ENCODE results near the gene TBC1D9B. TPM values are rescaled to one million over a fixed set of nuclear protein-coding genes. Genes with fewer than 3 reads are reported as not detected.

Gene TBC1D9B
- total RNA-seq, 1 donor from 2014 or later = 125 TPM

- Histone ChIP-seq H3K27me3 (no peaks in the 10 kb centered on the region), H3K27ac (no peak overlapping the region), H3K9me3 (peaks cover 7% of the 10 kb centered on the region), H3K4me3 (no peak overlapping the region), H3K36me3 (peaks cover 0 to 61% of the 10 kb centered on the region in 2 donors), H3K4me1 (peaks cover 8% of the 10 kb centered on the region)
- TF ChIP-seq POLR2AphosphoS5 (IDR thresholded peaks at IDR 0.05; ENCODE audit: insufficient read depth in 1 of 2, low read depth in 1 of 2) = no peak
- intact Hi-C loops (cut with DNase I) = no loop called here
- no peak for DNase-seq (ENCODE audit: extremely low spot score in 2 of 2)
These were observed 27.5 kb downstream of the TBC1D9B start for GRCh38 chr5:179880066-179880650.

DNA sequence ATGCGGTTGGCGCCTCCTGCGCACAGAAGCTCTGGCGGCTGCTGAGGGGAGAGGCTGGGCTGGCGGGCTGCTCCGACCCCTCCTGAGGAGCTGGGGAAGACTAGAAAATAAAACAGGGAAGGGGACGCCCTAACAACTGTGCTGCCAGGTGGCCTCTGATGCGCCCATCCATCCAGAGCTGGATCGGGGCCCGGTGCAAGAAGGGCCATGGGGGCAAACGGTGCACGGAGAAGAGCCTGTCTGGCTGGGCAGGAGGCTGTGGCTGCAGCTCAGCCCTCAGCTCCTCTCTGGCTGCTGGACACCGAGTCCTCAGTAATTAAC lies 28.0 kb downstream of the TBC1D9B start:
- TF ChIP-seq POLR2A (IDR thresholded peaks at IDR 0.05) (no peak), POLR2AphosphoS5 (IDR thresholded peaks at IDR 0.05; ENCODE audit: insufficient read depth in 1 of 2, low read depth in 1 of 2) (no peak)
- TF ChIP-seq, protein P1, sequence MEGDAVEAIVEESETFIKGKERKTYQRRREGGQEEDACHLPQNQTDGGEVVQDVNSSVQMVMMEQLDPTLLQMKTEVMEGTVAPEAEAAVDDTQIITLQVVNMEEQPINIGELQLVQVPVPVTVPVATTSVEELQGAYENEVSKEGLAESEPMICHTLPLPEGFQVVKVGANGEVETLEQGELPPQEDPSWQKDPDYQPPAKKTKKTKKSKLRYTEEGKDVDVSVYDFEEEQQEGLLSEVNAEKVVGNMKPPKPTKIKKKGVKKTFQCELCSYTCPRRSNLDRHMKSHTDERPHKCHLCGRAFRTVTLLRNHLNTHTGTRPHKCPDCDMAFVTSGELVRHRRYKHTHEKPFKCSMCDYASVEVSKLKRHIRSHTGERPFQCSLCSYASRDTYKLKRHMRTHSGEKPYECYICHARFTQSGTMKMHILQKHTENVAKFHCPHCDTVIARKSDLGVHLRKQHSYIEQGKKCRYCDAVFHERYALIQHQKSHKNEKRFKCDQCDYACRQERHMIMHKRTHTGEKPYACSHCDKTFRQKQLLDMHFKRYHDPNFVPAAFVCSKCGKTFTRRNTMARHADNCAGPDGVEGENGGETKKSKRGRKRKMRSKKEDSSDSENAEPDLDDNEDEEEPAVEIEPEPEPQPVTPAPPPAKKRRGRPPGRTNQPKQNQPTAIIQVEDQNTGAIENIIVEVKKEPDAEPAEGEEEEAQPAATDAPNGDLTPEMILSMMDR (IDR thresholded peaks at IDR 0.05) = no peak
- Histone ChIP-seq H3K9me3 (peaks cover 7% of the 10 kb centered on the region), H3K36me3 (peaks cover 0 to 62% of the 10 kb centered on the region in 2 donors), H3K27ac (no peak overlapping the region), H3K4me3 (no peak overlapping the region), H3K4me1 (peaks cover 8% of the 10 kb centered on the region), H3K27me3 (no peaks in the 10 kb centered on the region)
- no peak for DNase-seq (ENCODE audit: extremely low spot score in 2 of 2)
- intact Hi-C loops (cut with DNase I) = no loop called here

GRCh38 chr5:179879003-179879689 lies 28.6 kb downstream of the TBC1D9B start:
- H3K4me3 ChIP-seq = no peak overlapping the region
- peaks cover 7% of the 10 kb centered on the region for H3K9me3 ChIP-seq
- H3K36me3 ChIP-seq = peaks cover 0 to 62% of the 10 kb centered on the region in 2 donors
- intact Hi-C loops (cut with DNase I) = no loop called here
- DNase-seq (ENCODE audit: extremely low spot score in 2 of 2) = no peak
- peaks cover 8% of the 10 kb centered on the region for H3K4me1 ChIP-seq
- H3K27me3 ChIP-seq = no peaks in the 10 kb centered on the region
- TF ChIP-seq POLR2AphosphoS5 (IDR thresholded peaks at IDR 0.05; ENCODE audit: insufficient read depth in 1 of 2, low read depth in 1 of 2) (no peak), POLR2A (IDR thresholded peaks at IDR 0.05) (no peak)
- TF ChIP-seq, protein P1 (IDR thresholded peaks at IDR 0.05) = no peak
- H3K27ac ChIP-seq = no peak overlapping the region

GRCh38 chr5:179878222-179879002 lies 29.3 kb downstream of the TBC1D9B start:
- H3K4me1 ChIP-seq = peaks cover 8% of the 10 kb centered on the region
- peaks cover 7% of the 10 kb centered on the region for H3K9me3 ChIP-seq
- TF ChIP-seq, protein P1 (IDR thresholded peaks at IDR 0.05) = no peak
- TF ChIP-seq POLR2A (IDR thresholded peaks at IDR 0.05) = no peak
- TF ChIP-seq POLR2AphosphoS5 (IDR thresholded peaks at IDR 0.05; ENCODE audit: insufficient read depth in 1 of 2, low read depth in 1 of 2) = no peak
- H3K36me3 ChIP-seq = peaks cover 0 to 62% of the 10 kb centered on the region in 2 donors
- no peak overlapping the region for H3K27ac ChIP-seq
- H3K4me3 ChIP-seq = no peak overlapping the region
- intact Hi-C loops (cut with DNase I) = no loop called here
- DNase-seq (ENCODE audit: extremely low spot score in 2 of 2) = no peak
- no peaks in the 10 kb centered on the region for H3K27me3 ChIP-seq

DNA sequence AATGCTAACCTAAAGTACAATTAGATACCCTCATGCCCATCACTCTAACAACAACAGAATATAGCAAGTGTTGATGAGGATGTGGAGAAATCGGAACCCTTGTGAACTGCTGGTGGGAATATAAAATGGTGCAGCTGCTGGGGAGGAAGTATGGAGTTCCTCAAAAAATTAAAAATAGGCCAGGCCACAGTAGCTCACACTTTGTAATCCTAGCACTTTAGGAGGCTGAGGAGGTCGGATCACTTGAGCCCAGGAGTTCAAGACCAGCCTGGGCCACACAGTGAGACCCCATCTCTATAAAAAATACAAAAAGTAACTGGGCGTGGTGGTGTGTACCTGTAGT lies 31.1 kb downstream of the TBC1D9B start:
- TF ChIP-seq, protein P1 (IDR thresholded peaks at IDR 0.05) = no peak
- TF ChIP-seq POLR2AphosphoS5 (IDR thresholded peaks at IDR 0.05; ENCODE audit: insufficient read depth in 1 of 2, low read depth in 1 of 2) (no peak), POLR2A (IDR thresholded peaks at IDR 0.05) (no peak)
- DNase-seq (ENCODE audit: extremely low spot score in 2 of 2) = no peak
- intact Hi-C loops (cut with DNase I) = no loop called here
- peaks cover 0 to 70% of the 10 kb centered on the region in 2 donors for H3K36me3 ChIP-seq
- peaks cover 8% of the 10 kb centered on the region for H3K4me1 ChIP-seq
- H3K9me3 ChIP-seq = no peaks in the 10 kb centered on the region
- no peaks in the 10 kb centered on the region for H3K27me3 ChIP-seq
- peak overlapping the region; percentile 39 for H3K27ac ChIP-seq
- no peak overlapping the region for H3K4me3 ChIP-seq

All from vagina (tissue), 2 donors.